HG03432 (cell line): Measurements from ENCODE around the gene MAPK4.

Experiments
- ATAC-seq: cut with Tn5 transposase; IDR thresholded peaks from one replicate; pipeline ENCODE4 v1.9.1; 2021; ENCODE audit warnings: mild to moderate bottlenecking, moderate library complexity; ENCODE audit not compliant: unreplicated experiment

MAPK4 gene

GRCh38 chr18:50653402-50654093 lies 93.7 kb downstream of the MAPK4 start:
- ATAC-seq: no peak

- no peak for ATAC-seq
These were observed 94.3 kb downstream of the MAPK4 start for GRCh38 chr18:50654211-50654610.

- no peak for ATAC-seq
These were observed 95.0 kb downstream of the MAPK4 start for GRCh38 chr18:50654658-50655550.

- no peak for ATAC-seq
These were observed 96.5 kb downstream of the MAPK4 start for GRCh38 chr18:50656396-50656795.

- ATAC-seq: no peak
These were observed 97.1 kb downstream of the MAPK4 start for GRCh38 chr18:50656841-50657470.

- ATAC-seq: no peak
These were observed 98.7 kb downstream of the MAPK4 start for GRCh38 chr18:50658601-50659000.

- no peak for ATAC-seq
These were observed 99.5 kb downstream of the MAPK4 start for GRCh38 chr18:50659091-50660003.

GRCh38 chr18:50661013-50661412 lies 101.1 kb downstream of the MAPK4 start:
- ATAC-seq: no peak

GRCh38 chr18:50662177-50662576 lies 102.3 kb downstream of the MAPK4 start:
- ATAC-seq: no peak

- no peak for ATAC-seq
These were observed 103.0 kb downstream of the MAPK4 start for GRCh38 chr18:50662775-50663383.

- no peak for ATAC-seq
These were observed 103.9 kb downstream of the MAPK4 start for GRCh38 chr18:50663626-50664441.

GRCh38 chr18:50665015-50665414 lies 105.1 kb downstream of the MAPK4 start:
- ATAC-seq: no peak

GRCh38 chr18:50665519-50665918 lies 105.6 kb downstream of the MAPK4 start:
- no peak for ATAC-seq

GRCh38 chr18:50666536-50666935 lies 106.6 kb downstream of the MAPK4 start:
- ATAC-seq: no peak

GRCh38 chr18:50671376-50671775 lies 111.5 kb downstream of the MAPK4 start:
- ATAC-seq: no peak

- ATAC-seq: no peak
These were observed 114.6 kb downstream of the MAPK4 start for GRCh38 chr18:50674307-50674980.

GRCh38 chr18:50675043-50675442 lies 115.2 kb downstream of the MAPK4 start:
- no peak for ATAC-seq

- no peak for ATAC-seq
These were observed 118.8 kb downstream of the MAPK4 start for GRCh38 chr18:50678651-50679050.

GRCh38 chr18:50679056-50679455 lies 119.2 kb downstream of the MAPK4 start:
- ATAC-seq: no peak
